Measurements from ENCODE around the gene GDPD2.

Gene GDPD2

DNA sequence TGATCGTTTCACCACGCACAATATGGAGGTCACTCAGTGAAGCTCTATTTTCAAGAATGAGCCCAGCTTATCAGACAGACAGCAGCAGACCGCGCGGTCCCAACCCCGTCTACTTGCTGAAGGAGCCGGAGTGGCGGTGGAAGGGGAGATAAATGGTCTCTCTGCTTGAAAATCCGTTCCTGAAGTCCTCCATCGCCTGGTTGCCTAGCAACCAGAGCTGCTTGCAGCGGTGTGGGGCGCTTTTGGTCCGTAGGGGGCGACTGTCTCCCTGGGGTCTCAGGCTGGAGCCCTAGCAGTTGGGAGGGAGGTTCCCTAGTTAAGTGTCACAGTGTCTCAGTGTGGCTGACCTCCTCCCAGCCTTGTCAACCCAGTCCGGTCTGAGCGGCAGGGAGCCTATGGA lies 13.2 kb downstream of the GDPD2 start:
- DNase-seq (ENCODE audit: insufficient read length, low spot score) (no peak), FAIRE-seq (peak; percentile 33)

DNA sequence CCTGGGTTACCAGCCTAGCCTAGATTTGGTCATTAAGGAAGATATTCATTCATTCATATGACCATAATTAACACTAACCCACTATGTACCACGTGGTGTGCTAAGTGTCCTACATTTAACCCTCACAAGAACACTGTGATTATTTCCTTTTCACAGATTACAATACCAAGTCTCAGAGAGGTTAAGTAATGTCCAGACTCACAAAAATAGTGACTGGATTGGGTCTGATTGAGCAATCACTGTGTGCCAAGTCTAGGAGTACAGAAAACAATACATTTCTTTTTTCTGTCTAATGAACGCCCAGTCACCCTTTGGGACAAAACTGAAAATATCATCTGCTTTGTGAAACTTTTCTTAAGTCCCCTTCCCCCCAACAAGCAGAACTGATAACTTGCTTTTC lies 13.9 kb downstream of the GDPD2 start:
- no peak for FAIRE-seq
- no peak for DNase-seq (ENCODE audit: insufficient read length, low spot score)

DNA sequence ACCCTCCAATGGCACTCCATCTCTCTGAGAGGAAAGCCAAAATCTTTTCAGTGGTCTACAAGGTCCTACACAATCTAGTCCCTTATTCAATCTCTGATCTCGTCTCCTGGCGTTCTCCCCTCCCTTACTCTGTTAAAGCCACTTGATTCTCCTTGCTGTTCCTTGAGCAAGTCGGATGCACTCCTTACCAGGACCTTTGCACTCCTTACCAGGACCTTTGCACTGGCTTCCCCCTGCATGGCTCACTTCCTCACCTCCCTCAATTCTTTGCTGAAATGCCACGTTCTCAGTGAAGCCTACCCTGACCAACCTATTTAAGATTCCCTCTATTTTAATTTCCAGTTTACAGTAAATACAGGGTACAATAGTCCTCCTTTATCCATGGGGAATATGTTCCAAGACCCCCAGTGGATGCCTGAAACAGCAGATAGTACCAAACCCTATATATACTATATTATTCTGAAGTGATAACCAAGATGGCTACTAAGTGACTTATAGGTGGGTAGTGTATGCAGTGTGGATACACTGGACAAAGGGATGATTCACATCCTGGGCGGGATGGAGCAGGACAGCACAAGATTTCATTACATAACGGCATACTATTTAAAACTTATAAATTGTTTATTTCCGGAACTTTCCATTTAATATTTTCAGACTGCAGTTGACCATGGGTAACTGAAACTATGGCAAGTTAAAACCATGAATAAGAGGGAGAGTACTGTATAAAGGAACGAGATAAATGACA lies 15.0 kb downstream of the GDPD2 start:
- no peak for DNase-seq (ENCODE audit: insufficient read length, low spot score)
- no peak for FAIRE-seq

DNA sequence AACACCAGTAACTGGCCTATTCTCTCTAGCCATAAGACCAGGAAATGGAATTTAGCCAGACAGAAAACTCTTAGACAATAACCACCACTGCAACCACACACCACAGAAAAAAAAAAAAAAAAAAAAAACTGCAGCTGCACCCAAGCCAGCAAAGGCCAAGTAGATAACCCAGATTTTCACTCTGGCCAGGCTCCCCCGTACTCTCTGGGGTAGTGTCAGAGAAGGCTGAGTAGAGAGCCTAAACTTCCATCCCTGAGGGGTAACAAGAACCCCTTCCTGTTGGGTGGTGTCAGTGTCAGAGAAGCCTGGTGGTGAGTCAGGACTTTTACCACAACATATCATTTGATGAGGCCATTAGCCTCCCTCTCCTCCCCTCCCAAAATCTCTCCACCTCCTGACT lies 15.9 kb downstream of the GDPD2 start:
- no peak for DNase-seq (ENCODE audit: insufficient read length, low spot score)
- no peak for FAIRE-seq

DNA sequence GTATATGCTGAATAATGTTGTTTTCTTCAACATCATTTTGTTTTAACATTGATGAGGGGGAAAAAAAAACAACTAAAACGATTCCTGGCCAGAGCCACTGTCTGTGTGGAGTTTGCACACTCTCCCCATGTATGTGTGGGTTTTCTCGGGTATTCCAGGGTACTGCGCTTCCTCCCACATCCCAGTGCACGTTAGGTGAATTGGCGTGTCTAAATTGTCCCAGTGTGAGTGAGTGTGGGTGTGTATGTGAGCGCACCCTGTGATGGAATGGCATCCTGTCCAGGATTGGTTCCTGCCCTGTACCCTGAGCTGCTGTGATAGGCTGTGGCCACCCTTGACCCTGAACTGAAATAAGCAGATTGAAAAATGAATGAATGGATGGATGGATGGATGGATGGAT lies 19.1 kb downstream of the GDPD2 start:
- FAIRE-seq (no peak), DNase-seq (ENCODE audit: insufficient read length, low spot score) (no peak)

DNA sequence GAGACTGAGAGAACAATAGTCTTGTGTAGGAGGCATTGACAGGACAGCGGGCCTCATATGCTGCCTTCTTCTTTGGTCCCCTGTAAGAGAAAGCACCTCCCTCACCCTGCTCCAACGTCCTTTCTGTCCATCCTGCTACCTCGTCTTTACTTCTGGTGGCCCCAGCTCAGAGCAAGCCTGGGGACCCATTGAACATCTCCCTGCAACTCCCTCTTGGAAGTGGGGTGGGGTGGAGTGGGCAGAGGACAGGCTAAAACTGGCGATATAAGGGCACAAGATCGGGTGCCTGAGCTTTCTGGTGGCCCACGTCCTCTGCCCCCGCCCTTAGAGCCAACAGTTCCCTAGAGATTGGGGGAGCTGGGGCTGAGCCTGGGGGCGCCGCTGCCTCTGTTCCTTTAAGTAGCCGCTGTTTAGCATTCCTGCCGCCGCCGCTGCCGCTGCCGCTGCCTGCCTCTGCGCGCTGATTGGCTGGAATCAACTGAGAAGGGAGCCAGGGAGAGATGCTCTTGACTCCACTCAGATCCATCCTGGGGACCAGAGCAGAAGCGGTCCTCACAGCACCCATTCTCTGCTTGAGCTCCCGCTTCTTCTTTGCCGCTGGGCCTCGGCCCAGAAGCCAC lies 21.3 kb downstream of the GDPD2 start, which contains the start of gene DLG3:
Gene DLG3 (plus strand): TSS at position 510 of the 620 bp plus-strand sequence. CDS start 367 bp downstream, outside the sequence.
- DNase-seq (ENCODE audit: insufficient read length, low spot score): no peak
- FAIRE-seq: no peak

DNA sequence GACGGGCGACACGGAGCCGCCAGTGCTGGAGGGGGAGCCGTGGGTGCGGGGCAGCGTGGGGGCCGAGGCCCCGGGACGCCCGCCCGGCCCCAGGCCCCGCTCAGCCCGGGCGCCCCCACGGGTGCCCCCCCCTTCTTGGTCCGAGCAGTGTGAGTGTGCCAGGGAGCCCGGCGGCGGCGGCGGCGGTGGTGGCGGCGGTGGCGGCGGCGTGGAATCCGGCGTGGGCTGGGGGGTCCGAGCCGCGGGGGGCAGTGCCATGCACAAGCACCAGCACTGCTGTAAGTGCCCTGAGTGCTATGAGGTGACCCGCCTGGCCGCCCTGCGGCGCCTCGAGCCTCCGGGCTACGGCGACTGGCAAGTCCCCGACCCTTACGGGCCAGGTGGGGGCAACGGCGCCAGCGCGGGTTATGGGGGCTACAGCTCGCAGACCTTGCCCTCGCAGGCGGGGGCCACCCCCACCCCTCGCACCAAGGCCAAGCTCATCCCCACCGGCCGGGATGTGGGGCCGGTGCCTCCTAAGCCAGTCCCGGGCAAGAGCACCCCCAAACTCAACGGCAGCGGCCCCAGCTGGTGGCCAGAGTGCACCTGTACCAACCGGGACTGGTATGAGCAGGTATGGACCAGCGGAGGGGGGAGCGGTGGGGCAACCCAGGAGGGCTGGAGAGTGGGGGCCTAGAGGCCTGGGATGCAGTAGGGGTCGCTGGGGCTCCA lies 22.0 kb downstream of the GDPD2 start:
- FAIRE-seq: no peak
- DNase-seq (ENCODE audit: insufficient read length, low spot score): no peak

DNA sequence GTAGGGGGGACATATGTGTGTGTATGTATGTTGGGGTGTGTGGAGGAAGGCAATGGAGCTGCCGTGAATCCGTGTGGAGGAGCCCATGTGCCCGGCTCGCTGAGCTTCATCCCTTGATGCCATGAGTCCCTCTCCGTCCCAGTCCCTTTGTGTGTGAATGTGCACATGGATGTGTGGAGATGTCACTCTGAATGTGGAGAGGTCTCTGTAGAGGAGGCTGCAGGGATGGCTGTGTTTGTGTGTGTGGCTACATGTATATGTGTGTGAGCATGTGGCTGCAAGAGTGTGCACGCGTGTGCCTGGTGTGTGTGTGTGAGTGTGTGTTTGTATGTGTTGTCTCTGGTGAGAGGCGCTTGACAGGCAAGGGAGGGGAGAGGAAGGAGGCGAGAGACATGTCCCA lies 22.8 kb downstream of the GDPD2 start:
- DNase-seq (ENCODE audit: insufficient read length, low spot score) (no peak), FAIRE-seq (no peak)

DNA sequence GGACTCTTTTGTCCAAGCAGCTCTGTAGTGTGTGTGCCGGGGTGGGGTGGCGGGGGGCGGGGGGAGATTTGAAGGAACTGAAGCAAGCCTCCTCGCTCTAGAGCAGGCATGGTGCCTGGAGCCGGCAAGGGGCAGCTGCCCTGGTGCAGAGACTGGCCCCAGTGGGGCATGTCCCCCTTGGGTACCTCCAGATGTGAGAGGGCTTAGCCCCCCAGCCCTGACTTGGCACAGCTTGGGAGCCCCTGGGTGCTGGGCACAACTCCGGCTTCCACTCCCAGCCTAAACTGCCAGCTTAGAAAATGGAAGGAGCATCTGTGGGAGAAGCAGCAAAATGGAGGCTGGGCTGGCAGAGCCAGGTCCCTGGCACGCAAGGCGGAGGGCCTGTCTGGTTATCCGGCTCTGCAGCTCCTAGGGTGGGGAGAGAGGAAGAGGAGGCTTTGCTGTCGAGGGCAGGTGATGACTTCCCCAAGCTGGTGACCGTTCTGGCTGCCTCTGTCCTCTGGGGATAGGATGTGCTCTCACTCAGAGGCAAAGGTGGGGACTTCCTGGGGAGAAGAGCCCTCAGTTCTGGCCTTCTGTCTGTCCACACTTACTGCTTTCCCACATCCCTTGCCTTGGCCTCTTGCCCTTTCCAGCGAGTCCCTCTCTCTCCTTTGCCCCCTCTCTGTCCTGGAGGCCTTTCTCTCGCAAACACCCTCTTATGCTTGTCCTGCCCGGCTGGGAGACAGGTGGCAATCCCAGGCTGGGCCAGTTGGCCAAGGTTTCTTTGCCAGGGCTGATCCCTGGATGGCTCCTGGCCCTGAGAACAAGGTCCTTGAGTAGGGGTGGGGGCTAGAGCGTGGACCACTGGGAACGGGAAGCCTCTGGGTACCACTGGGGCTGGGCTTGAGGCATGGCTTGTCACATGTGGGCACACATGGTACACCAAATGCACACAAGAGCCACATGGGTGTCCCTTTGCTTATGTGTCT lies 23.6 kb downstream of the GDPD2 start:
- DNase-seq (ENCODE audit: insufficient read length, low spot score) (no peak), FAIRE-seq (no peak)

DNA sequence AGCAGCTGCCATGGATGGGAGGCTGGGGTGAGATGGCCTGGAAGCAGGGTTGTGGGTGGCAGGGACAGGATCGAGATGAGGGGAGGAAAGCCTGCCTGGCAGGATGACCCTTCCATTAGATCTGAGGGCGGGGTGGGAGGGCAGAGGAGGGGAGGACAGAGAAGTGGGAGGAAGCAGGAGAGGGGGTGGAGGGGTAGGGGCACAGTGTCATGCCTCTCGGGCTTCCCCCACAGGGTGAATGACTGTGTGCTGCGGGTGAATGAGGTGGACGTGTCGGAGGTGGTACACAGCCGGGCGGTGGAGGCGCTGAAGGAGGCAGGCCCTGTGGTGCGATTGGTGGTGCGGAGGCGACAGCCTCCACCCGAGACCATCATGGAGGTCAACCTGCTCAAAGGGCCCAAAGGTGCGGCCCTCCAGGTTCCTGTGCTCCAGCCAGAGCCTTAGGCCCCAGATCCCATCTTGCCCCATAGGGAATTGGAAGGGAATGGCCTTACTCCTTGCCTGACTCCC lies 26.4 kb downstream of the GDPD2 start:
- DNase-seq (ENCODE audit: insufficient read length, low spot score) (no peak), FAIRE-seq (no peak)

DNA sequence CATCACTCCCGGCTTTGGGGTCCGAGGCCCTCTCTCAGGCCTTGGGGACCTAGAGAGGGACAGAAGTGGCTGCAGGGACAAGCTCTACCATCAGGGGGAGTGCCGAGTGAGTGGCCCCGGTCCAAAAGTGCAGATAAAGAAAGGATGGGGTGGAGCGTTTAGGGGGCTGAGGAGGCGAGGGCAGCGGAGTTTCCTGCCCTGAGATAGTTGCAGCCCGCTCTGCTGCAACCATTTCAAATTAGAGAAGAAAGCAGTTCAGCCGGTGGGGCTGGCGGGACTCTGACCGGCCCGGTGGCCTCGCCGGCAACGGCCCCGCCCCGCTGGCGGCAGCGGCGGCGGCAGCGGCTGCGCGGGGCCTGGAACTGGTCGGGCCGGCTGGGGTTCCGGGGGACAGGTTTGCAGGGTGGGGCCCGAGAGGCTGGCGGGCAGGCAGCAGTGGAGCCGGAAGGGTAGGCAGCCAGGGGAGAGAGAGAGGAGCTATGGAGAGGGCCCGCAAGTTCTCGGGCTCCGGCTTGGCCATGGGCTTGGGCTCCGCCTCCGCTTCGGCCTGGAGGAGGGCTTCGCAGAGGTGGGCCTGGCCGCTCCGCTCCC lies 29.1 kb downstream of the GDPD2 start:
- peak; percentile 97 for FAIRE-seq
- DNase-seq (ENCODE audit: insufficient read length, low spot score): peak; percentile 50

DNA sequence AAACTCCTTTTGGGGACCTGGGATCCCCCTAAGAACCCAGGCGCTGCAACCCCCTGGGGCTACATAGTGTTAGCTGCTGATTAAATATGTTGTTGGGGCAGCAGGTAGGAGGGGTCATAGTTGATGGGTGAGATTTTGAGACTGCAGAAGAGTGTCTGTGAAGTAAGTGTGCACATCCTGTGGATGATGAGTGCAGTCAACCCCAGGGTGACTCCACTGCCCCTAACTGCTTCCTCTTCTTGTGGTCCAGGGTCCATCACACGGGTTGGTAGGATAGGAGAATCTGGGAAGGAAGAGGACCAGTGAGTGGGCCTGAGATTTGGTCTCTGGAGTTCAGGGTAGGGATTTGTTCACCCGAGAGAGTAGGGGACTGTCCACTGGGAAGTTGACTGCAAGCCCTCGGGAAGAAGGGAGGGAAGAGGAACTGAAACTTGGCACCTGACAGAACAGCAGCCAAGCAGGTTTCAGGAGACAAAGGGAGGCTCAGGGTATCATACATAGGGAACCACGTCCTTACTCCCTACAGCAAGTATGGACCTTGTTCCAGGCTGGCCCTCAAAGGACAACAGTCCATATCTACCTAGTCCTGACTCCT lies 30.0 kb downstream of the GDPD2 start:
- peak; percentile 77 for FAIRE-seq

DNA sequence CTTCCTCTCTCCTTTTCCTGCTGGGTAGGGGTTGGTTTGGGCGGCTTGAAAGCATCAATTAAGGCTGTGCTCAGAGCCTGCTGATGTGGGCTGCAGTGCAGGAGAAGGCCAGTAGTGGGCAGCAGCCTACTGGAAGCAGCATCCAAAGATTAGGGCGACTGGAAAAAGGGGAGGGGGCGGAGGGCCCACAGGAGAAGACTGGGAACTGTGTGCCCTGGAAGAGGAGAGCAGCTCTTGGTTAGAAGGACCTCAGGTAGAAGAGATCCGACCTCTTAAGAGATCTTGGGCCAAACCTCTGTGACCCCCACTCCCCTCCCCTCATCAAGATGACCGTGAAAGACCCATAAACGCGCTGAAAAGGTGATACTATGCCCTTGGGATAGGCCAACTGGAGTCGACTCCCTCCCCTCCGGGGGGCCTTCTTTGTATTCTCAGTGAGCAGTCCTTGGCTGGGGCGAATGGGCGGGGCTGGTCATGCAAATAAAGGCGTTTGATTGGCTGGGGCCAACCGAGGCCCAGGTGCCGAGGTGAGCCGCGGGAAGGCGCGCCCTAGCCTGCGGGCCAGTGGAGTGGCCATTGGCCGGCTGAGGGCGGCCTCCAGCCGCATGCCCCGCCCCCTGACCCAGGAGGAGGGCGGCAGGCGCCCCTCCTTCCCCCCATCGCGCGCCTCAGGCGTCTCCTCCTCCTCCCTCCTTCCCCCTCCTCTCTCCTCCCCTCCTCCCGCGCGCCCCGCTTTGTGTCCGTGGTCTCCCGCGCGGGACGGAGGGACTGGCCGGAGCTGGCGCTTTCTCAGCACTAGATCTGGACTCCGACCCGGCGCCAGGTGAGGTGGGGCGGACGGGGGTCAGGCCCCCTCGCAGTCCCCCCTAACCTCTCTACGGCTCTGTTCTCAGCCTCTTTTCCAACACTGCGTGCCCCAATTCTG lies 31.6 kb downstream of the GDPD2 start:
- FAIRE-seq (peak; percentile 99), DNase-seq (ENCODE audit: insufficient read length, low spot score) (peak; percentile 54)

More for the DNA sequence above, 30.0 kb downstream of the GDPD2 start:
- DNase-seq (ENCODE audit: insufficient read length, low spot score): no peak

DNA sequence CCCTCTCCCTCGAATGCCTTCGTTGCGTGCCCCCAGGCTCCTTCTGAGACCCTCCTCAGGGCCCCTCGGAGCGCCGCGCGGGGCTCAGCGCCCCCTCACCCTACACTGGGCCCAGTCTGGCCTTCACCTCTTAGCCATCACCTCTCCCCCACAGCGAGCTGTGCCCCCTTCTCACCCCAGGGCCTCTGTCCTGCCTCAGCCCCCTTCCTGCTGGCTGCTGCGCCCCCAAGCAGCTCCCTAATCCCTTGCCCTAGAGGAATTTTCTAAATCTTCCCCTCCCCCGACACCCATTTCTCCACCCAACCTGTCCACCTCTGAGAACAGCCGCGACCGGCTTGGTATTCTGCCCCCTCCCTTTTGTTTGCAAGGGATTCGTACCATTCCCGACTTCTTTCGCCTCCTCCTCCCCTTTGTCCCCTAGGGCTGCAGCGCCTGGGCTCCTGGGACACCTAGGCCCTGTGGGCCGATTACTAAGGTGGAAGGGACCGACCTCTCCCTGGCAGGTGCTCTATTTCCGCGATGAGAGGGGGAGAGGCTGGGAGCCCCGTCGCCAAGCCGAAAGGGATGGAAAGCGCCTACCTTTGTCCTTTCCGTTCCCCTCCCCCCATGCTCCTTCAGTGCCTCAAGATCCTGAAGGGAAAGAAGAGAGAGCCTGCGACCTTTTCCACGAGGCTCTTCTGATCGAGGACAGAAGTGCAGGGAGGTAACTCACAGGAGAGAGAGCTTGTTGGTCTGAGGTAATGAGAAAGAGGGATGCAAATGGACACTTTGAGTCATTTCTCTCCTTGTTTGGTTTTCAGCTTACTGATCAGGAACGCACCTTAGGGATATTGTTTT lies 32.5 kb downstream of the GDPD2 start:
- peak; percentile 96 for FAIRE-seq
- DNase-seq (ENCODE audit: insufficient read length, low spot score): no peak

DNA sequence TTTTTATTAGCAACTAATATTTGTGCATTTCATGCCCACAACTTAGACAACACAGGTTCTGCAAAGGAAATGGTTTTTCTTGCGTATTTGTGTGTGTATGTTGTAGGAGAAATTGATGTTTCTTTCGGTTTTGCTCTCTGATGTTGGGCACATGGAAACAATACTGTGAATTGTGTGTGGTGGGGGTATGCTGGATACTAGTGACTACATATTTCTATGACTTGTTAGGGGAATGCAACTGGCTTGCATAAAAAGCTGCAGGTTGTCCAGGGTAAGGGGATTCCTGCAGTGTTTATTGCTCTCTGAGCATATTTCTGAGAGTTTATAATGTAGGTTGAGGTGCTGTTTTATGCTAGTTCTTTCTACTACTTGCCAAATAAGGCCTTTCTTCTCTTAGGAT lies 33.1 kb downstream of the GDPD2 start:
- FAIRE-seq: peak; percentile 95
- DNase-seq (ENCODE audit: insufficient read length, low spot score): no peak

DNA sequence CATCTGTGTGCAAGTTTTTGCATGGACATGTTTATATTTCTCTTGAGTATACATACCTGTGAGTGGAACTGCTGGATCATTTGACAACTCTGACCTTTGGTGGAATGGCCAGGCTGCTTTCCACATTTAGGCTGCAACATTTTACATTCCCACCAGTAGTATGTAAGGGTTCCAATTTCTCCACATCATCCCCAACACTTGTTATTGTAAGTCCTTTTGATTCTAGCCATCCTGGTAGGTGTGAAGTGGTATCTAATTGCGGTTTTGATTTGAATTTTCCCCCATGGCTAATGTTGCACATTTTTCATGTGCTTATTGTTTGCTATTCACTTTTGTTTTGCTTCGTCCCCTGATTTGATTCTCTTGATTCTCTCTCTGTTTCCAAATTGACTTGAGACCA lies 37.9 kb downstream of the GDPD2 start:
- FAIRE-seq: no peak
- DNase-seq (ENCODE audit: insufficient read length, low spot score): no peak

DNA sequence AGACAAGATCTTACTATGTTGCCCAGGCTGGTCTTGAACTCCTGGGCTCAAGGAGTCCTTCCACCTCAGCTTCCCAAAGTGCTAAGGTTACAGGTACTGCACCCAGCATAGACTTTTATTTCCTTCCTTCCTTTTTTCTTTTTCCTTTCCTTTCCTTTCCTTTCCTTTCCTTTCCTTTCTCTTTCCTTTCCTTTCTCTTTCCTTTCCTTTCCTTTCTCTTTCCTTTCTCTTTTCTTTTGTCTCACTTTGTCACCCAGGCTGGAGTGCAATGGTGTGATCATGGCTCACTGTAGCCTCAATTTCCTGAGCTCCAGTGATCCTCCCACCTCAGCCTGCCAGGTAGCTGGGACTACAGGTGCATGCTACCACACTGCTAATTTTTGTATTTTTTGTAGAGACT lies 40.9 kb downstream of the GDPD2 start:
- DNase-seq (ENCODE audit: insufficient read length, low spot score) (no peak), FAIRE-seq (peak; percentile 23)

DNA sequence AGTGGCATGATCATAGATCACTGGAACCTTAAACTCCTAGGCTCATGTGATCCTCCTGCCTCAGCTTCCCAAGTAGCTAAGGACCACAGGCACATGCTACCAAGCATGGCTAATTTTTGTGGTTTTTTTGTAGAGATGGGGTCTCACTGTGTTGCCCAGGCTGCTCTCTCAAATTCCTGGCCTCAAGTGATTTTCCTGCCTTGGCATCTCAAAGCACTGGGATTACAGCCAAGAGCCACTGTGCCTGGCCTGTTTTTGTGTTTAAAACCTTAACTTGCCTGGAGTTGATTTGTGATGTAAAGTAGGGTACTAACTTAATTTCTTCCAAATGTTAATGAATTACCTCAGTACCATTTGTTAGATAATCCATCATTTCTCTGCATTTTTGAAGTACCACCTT lies 43.9 kb downstream of the GDPD2 start:
- FAIRE-seq: no peak

More for the DNA sequence above, 43.9 kb downstream of the GDPD2 start:
- no peak for DNase-seq (ENCODE audit: insufficient read length, low spot score)
